GM19193 (cell line): ENCODE data around the gene LRRC8E.

Experiments used
- POLR2A ChIP-seq: IDR thresholded peaks from 4 replicates; pipeline ENCODE4 v1.6.1; 2011; ENCODE audit not compliant: insufficient read depth, insufficient read length; ENCODE audit errors: extremely low read depth

Gene LRRC8E

GRCh38 chr19:7887408-7888144, 734 bp upstream of the LRRC8E start:
- no peak for TF ChIP-seq POLR2A

GRCh38 chr19:7888826-7889217, 512 bp downstream of the LRRC8E start:
- no peak for TF ChIP-seq POLR2A

GRCh38 chr19:7894612-7895309, 6.5 kb downstream of the LRRC8E start:
- no peak for TF ChIP-seq POLR2A

- TF ChIP-seq POLR2A, result no peak
These were observed 7.3 kb downstream of the LRRC8E start for GRCh38 chr19:7895565-7895964.

GRCh38 chr19:7897292-7897691, 9.0 kb downstream of the LRRC8E start:
- TF ChIP-seq POLR2A, result no peak

- no peak for TF ChIP-seq POLR2A
These were observed 10.7 kb downstream of the LRRC8E start for GRCh38 chr19:7898967-7899366.

- no peak for TF ChIP-seq POLR2A
These were observed 11.6 kb downstream of the LRRC8E start for GRCh38 chr19:7899751-7900378.

- no peak for TF ChIP-seq POLR2A
These were observed 12.1 kb downstream of the LRRC8E start for GRCh38 chr19:7900401-7900870.

GRCh38 chr19:7900931-7901330, 12.6 kb downstream of the LRRC8E start:
- TF ChIP-seq POLR2A, result no peak

GRCh38 chr19:7901337-7901736, 13.0 kb downstream of the LRRC8E start:
- TF ChIP-seq POLR2A, result no peak

- TF ChIP-seq POLR2A, result no peak
These were observed 14.5 kb downstream of the LRRC8E start for GRCh38 chr19:7902796-7903243.

- TF ChIP-seq POLR2A, result peak; percentile 75
These were observed 15.1 kb downstream of the LRRC8E start, which contains the start of gene MAP2K7 for GRCh38 chr19:7903244-7904073. Gene MAP2K7, plus strand, starts transcription at chr19:7903877. Its CDS starts 68 bp downstream, at chr19:7903945.

GRCh38 chr19:7904074-7905020, 16.0 kb downstream of the LRRC8E start:
- no peak for TF ChIP-seq POLR2A
